ENCODE measurements around the gene ELP5. TPM values are rescaled to one million over a fixed set of nuclear protein-coding genes. Genes with fewer than 3 reads are reported as not detected.

The ELP5 gene
- total and polyA plus RNA-seq, 7 donors, result 28.4 to 70.9 (median 34.3) TPM

DNA sequence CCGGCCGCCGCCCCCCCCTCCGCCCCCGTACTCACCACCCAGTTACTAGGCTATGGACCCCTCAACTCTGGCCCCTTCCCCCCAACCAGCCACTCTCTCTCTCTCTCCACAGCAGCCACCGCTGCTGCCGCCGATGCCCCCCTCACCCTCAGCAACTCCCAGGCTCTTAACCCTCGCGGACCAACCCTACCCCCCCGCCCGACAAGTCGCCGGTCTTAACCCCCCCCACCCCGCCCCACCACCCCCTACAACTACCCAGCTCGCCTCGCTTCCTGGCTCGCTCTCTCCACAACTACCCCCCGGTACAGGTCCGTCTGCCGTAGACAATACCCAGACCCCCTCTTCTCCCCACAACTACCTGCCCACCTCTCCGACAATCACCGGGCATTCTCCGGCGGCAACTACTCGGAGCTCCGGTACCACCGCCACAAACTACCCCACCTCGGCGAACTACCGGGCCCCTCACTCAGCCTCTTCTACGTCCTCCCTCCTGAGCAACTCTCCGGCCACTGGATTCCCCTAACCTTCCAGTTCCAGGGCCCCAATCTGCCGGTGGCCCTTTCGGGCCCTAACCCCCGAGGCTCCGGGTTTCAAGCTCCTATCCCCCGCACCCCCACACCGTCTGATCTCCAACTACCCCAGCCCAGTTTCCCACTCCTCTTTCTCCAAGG, 13.5 kb upstream of the ELP5 start:
- intact Hi-C loops (cut with DNase I), result no loop called here
- Histone ChIP-seq H3K27ac (peak overlapping the region; percentile 98 to 100 (median 98)), H3K36me3 (peaks cover 0 to 38% (median 22%) of the 10 kb centered on the region in 4 donors), H3K27me3 (no peaks in the 10 kb centered on the region), H3K9me3 (no peaks in the 10 kb centered on the region), H3K4me3 (peak overlapping the region; percentile 95 to 100 (median 100)), H3K4me1 (peaks cover 0 to 54% (median 51%) of the 10 kb centered on the region in 4 donors)
- DNase-seq, result peak; percentile 79
- WGBS, 2 donors, result 1 to 2% methylated on average over 39 of the region's 39 CpGs
- TF ChIP-seq, protein P1, sequence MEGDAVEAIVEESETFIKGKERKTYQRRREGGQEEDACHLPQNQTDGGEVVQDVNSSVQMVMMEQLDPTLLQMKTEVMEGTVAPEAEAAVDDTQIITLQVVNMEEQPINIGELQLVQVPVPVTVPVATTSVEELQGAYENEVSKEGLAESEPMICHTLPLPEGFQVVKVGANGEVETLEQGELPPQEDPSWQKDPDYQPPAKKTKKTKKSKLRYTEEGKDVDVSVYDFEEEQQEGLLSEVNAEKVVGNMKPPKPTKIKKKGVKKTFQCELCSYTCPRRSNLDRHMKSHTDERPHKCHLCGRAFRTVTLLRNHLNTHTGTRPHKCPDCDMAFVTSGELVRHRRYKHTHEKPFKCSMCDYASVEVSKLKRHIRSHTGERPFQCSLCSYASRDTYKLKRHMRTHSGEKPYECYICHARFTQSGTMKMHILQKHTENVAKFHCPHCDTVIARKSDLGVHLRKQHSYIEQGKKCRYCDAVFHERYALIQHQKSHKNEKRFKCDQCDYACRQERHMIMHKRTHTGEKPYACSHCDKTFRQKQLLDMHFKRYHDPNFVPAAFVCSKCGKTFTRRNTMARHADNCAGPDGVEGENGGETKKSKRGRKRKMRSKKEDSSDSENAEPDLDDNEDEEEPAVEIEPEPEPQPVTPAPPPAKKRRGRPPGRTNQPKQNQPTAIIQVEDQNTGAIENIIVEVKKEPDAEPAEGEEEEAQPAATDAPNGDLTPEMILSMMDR (IDR thresholded peaks at IDR 0.05), result no peak
- TF ChIP-seq POLR2A (IDR thresholded peaks at IDR 0.05) (no peak), EP300 (IDR thresholded peaks at IDR 0.05) (no peak), POLR2AphosphoS5 (IDR thresholded peaks at IDR 0.05) (no peak)

DNA sequence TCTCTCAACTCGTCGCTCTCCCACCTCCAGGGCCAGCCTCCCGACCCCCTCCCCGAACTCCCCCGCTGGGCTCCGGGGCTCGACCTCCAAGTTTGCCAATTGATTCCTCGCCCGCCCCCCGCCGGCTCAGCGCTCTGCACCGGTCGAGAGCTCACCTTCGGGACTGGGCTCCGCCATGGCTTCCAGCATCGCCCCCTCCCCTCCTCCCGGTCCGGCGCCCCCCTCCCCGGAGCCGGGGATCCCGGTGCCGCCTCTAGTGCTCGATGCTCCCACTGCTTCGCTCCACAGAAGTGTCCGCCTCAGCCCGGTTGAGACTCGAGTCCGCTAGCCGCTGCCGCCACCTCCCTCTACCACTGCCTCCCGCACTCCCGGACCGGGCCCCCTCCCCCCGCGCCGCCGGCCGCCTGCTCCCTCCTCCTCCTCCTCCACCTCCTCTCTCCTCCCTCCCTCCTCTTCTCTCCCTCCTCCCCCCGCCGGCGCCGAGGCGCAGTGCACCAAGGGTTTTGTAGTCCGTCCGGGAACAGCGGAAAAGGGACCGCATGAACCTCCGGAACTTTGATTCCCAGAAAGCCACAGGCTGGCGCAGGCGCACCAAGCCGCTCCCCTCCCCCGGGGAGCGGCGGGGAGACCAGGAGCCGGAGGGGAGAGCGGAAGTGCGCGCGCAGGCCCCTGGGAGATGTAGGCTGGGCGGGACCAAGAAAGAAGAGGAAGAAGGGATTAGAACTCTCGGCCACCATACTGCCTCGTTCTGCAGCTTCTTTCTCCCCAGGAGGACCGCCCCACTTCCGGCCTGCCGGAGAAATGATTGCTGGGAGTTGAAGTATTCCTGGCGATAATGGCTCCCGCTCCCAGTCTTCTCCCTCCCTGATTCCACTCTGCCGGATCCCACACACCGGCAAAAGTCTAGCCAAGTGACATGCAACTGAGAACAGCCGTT, 12.7 kb upstream of the ELP5 start, which contains the start of gene PHF23:
PHF23 (minus strand) TSS at position 367 of the 937 bp plus-strand sequence; CDS start at position 189, 178 bp downstream.
- 1% methylated on average over 72 of the region's 72 CpGs for WGBS, 2 donors

DNA sequence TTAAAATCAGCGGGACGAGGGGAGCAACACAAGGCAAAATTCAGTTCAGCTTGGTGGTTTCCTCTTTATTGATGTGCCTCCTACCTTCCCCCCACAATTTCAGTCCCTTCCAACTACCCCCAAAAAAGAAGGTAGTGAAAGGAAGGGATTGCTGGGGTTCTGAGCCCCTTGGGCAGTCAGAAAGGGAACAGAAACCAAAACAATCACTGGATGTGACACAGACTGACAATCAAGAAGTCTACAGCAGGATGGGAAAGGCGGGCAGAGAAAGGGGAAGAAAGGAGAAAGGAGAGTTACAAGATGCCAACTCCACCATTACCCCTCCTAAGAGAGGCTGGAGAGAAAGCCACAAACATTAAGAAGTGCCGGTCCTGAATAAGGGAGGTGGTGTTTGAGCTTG, 11.6 kb upstream of the ELP5 start:
- intact Hi-C loops (cut with DNase I), result loop anchor here (5.0 kb wide), 3 partner anchors 67 to 602 kb away; partner anchors contain the start of genes EIF5A and TMEM256
- no peak for TF ChIP-seq POLR2AphosphoS5 (IDR thresholded peaks at IDR 0.05)
- TF ChIP-seq POLR2A (IDR thresholded peaks at IDR 0.05), result no peak
- TF ChIP-seq, protein P1 (IDR thresholded peaks at IDR 0.05), result no peak
- TF ChIP-seq EP300 (IDR thresholded peaks at IDR 0.05), result no peak
- Histone ChIP-seq H3K27ac (peak overlapping the region; percentile 96 to 99 (median 98)), H3K36me3 (peaks cover 13 to 51% (median 26%) of the 10 kb centered on the region in 4 donors), H3K9me3 (no peaks in the 10 kb centered on the region), H3K4me1 (peaks cover 0 to 45% (median 44%) of the 10 kb centered on the region in 4 donors), H3K27me3 (no peaks in the 10 kb centered on the region), H3K4me3 (peak overlapping the region in 3 of 4 donors; percentile 19 to 100 (median 100))
- DNase-seq, result no peak
- WGBS, 2 donors, result 55 to 64% methylated on average over 4 of the region's 4 CpGs

More for the DNA sequence above, 12.7 kb upstream of the ELP5 start, which contains the start of gene PHF23:
- Histone ChIP-seq H3K4me1 (peaks cover 0 to 55% (median 54%) of the 10 kb centered on the region in 4 donors), H3K27ac (peak within 1 kb of the TSS; percentile 98 to 100 (median 99)), H3K36me3 (peaks cover 6 to 46% (median 25%) of the 10 kb centered on the region in 4 donors), H3K27me3 (no peaks in the 10 kb centered on the region), H3K4me3 (peak within 1 kb of the TSS; percentile 95 to 100 (median 100)), H3K9me3 (no peaks in the 10 kb centered on the region)
- intact Hi-C loops (cut with DNase I), result loop anchor here (5.0 kb wide), 3 partner anchors 68 to 603 kb away; partner anchors contain the start of genes EIF5A and TMEM256
- DNase-seq, result peak; percentile 100
- peak in 1 of 4 donors; percentile 62 for TF ChIP-seq EP300 (IDR thresholded peaks at IDR 0.05)
- TF ChIP-seq POLR2AphosphoS5 (IDR thresholded peaks at IDR 0.05), result peak; percentile 71 to 88 (median 82)
- TF ChIP-seq, protein P1 (IDR thresholded peaks at IDR 0.05), result no peak
- peak; percentile 61 to 84 for TF ChIP-seq POLR2A (IDR thresholded peaks at IDR 0.05)

DNA sequence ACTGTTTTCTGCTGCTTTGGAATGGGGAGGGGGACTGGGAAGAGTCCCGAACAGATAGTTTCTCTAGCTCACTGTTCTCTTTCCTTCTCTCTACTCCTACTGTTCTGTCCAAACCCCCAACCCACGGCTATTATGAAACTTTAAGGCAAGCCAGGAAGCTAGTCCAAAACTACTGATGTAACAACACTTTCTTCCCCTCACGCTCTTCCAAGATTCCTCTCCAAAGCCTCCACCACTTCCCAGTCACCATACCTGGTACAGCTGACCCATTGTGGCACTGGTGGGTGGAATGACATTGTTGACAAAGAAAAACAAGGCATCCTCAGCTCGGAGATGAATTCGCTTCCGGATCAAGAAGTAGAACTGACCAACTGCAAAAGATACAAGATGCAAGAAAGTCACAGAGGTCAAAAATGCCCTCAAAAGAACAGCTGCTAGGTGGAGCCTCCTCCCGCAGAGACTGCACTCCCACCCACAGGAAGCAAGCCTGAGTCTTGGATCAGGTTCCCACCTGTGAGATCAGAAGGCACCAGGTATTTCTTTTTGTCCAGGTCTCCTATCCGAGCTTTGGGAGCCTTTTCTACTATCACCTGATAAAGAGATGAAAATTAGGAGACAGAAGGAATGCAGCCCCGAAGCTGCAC, 10.8 kb upstream of the ELP5 start:
- no peak for TF ChIP-seq POLR2A (IDR thresholded peaks at IDR 0.05)
- TF ChIP-seq, protein P1 (IDR thresholded peaks at IDR 0.05), result no peak
- TF ChIP-seq EP300 (IDR thresholded peaks at IDR 0.05), result no peak
- TF ChIP-seq POLR2AphosphoS5 (IDR thresholded peaks at IDR 0.05), result no peak
- Histone ChIP-seq H3K4me3 (peak overlapping the region; percentile 74 to 100 (median 94)), H3K27ac (peak overlapping the region; percentile 96 to 99 (median 98)), H3K36me3 (peaks cover 19 to 51% (median 26%) of the 10 kb centered on the region in 4 donors), H3K4me1 (peaks cover 0 to 41% (median 39%) of the 10 kb centered on the region in 4 donors), H3K27me3 (no peaks in the 10 kb centered on the region), H3K9me3 (no peaks in the 10 kb centered on the region)
- intact Hi-C loops (cut with DNase I), result loop anchor here (5.0 kb wide), 3 partner anchors 66 to 601 kb away; partner anchors contain the start of genes EIF5A and TMEM256
- DNase-seq, result no peak
- 11 to 46% methylated on average over 9 of the region's 9 CpGs for WGBS, 2 donors
